Cerebellar cortex (tissue), 1 donor: Measurements from ENCODE around the gene FGD5.

Source experiments
- DNase-seq: peaks from one replicate; pipeline ENCODE4 v3.0.0-alpha.2; 2015; ENCODE audit warnings: low spot score

FGD5 gene

GRCh38 chr3:14980689-14981088, 161.9 kb downstream of the FGD5 start:
- DNase-seq = no peak
